H1 (cell line): ENCODE measurements around the gene ITPR3. TPM values are rescaled to one million over a fixed set of nuclear protein-coding genes. Genes with fewer than 3 reads are reported as not detected.

Experiments
- CTCF ChIA-PET: fragments of 300-600 bp; sonication (Branson Sonifier 250); formaldehyde crosslinking; loops from one replicate; lab custom pipeline; 2021; ENCODE audit not compliant: partially characterized antibody; lab: Charles Lee
- POLR2A ChIA-PET: fragments of 300-600 bp; sonication (Branson Sonifier 250); formaldehyde crosslinking; loops from one replicate; lab custom pipeline; 2021; ENCODE audit warnings: inconsistent platforms; ENCODE audit not compliant: partially characterized antibody; lab: Charles Lee
- DNase-seq, 2 experiments: peaks; one replicate each; pipeline versions ENCODE4 v3.0.0 to v3.0.0-alpha.2; 2010 to 2022; ENCODE audit warnings: low spot score in 2 of 2, low read depth in 1 of 2, mixed read lengths in 1 of 2
- FAIRE-seq: peaks from 2 replicates; lab custom pipeline; 2011; peaks lifted over from hg19 to GRCh38; lab: Jason Lieb, UNC
- H2AFZ ChIP-seq: 2 replicates; pipeline ENCODE4 v1.8.1; 2012; ENCODE audit warnings: low read length, inconsistent platforms
- H2AK5ac ChIP-seq: 2 replicates; pipeline ENCODE4 v1.6.1; 2013; ENCODE audit warnings: low read depth, low read length
- H2BK120ac ChIP-seq: replicated peaks from 2 replicates; pipeline ENCODE3; 2013; ENCODE audit warnings: low read depth, low read length, inconsistent platforms
- H2BK12ac ChIP-seq: 2 replicates; pipeline ENCODE4 v1.6.1; 2013; ENCODE audit warnings: low read depth, low read length
- H2BK15ac ChIP-seq: 2 replicates; pipeline ENCODE4 v1.6.1; 2013; ENCODE audit warnings: low read length
- H2BK20ac ChIP-seq: 2 replicates; pipeline ENCODE4 v1.6.1; 2013; ENCODE audit warnings: low read length
- H2BK5ac ChIP-seq: 2 replicates; pipeline ENCODE4 v1.6.1; 2013; ENCODE audit warnings: low read depth, low read length
- H3K14ac ChIP-seq: 2 replicates; pipeline ENCODE4 v1.6.1; 2013; ENCODE audit warnings: inconsistent platforms; ENCODE audit not compliant: insufficient read length
- H3K18ac ChIP-seq: 2 replicates; pipeline ENCODE4 v1.6.1; 2013; ENCODE audit warnings: low read length; ENCODE audit errors: extremely low read depth
- H3K23ac ChIP-seq: 2 replicates; pipeline ENCODE4 v1.6.1; 2013; ENCODE audit warnings: inconsistent platforms; ENCODE audit not compliant: insufficient read length
- H3K23me2 ChIP-seq: 2 replicates; pipeline ENCODE4 v1.6.1; 2013; ENCODE audit warnings: low read depth, low read length
- H3K27ac ChIP-seq: 2 replicates; pipeline ENCODE4 v1.6.1; 2011; ENCODE audit warnings: low read depth, low read length, inconsistent platforms
- H3K27me3 ChIP-seq, 4 experiments: replicated peaks in 1 of 4; 1 replicate in 1 of 4; 2 replicates in 3 of 4; pipeline versions ENCODE4 v1.6.1 to v1.8.1; 2011 to 2013; ENCODE audit warnings: low read length in 3 of 4, mild to moderate bottlenecking in 3 of 4, inconsistent platforms in 2 of 4, mixed read lengths in 2 of 4, moderate library complexity in 1 of 4; ENCODE audit not compliant: control insufficient read depth in 3 of 4, insufficient read depth in 3 of 4; ENCODE audit errors: extremely low read depth in 1 of 4
- H3K36me3 ChIP-seq, 4 experiments: 2 replicates each; pipeline versions ENCODE4 v1.6.1 to v1.8.1; 2011 to 2013; ENCODE audit warnings: mild to moderate bottlenecking in 4 of 4, low read length in 3 of 4, moderate library complexity in 2 of 4, control low read depth in 1 of 4, inconsistent platforms in 1 of 4; ENCODE audit not compliant: insufficient read depth in 4 of 4, control insufficient read depth in 2 of 4
- H3K4ac ChIP-seq: replicated peaks from 2 replicates; pipeline ENCODE3; 2013; ENCODE audit warnings: low read length, low read depth, mixed read lengths, inconsistent platforms; ENCODE audit not compliant: insufficient read length
- H3K4me1 ChIP-seq, 4 experiments: replicated peaks in 1 of 4; 1 replicate in 1 of 4; 2 replicates in 3 of 4; pipeline versions ENCODE4 v1.6.1 to v1.8.1; 2011 to 2013; ENCODE audit warnings: low read length in 3 of 4, inconsistent platforms in 2 of 4, mixed read lengths in 1 of 4; ENCODE audit not compliant: insufficient read depth in 4 of 4, control insufficient read depth in 3 of 4
- H3K4me2 ChIP-seq, 2 experiments: 2 replicates each; pipeline versions ENCODE4 v1.6.1 to v1.8.1; 2011 to 2013; ENCODE audit warnings: low read depth in 2 of 2, low read length in 2 of 2, control low read depth in 1 of 2, inconsistent platforms in 1 of 2, mild to moderate bottlenecking in 1 of 2; ENCODE audit not compliant: insufficient read depth in 1 of 2
- H3K4me3 ChIP-seq, 4 experiments: fragments of 200-600, 300-600 bp in 1 of 4; sonication (generic), shearing (Covaris generic), sonication (Bioruptor Twin) in 1 of 4; 2 replicates each; pipeline versions ENCODE4 v1.5.1 to v1.8.1; 2011 to 2016; ENCODE audit warnings: low read length in 4 of 4, low read depth in 3 of 4, control low read depth in 2 of 4, inconsistent platforms in 2 of 4, mild to moderate bottlenecking in 2 of 4, mixed read lengths in 1 of 4, moderate library complexity in 1 of 4; ENCODE audit not compliant: insufficient read depth in 2 of 4; ENCODE audit errors: extremely low read depth in 1 of 4
- H3K56ac ChIP-seq: replicated peaks from 2 replicates; pipeline ENCODE3; 2013; ENCODE audit warnings: low read depth, mild to moderate bottlenecking, mixed read lengths, low read length, inconsistent platforms; ENCODE audit not compliant: insufficient read length
- H3K79me1 ChIP-seq: 2 replicates; pipeline ENCODE4 v1.6.1; 2013; ENCODE audit warnings: low read depth, low read length, control low read depth
- H3K79me2 ChIP-seq, 2 experiments: 2 replicates each; pipeline versions ENCODE4 v1.6.1 to v1.8.1; 2012 to 2013; ENCODE audit warnings: low read length in 2 of 2, mild to moderate bottlenecking in 2 of 2, inconsistent platforms in 1 of 2; ENCODE audit not compliant: insufficient read depth in 2 of 2, control insufficient read depth in 1 of 2
- H3K9ac ChIP-seq, 4 experiments: replicated peaks in 1 of 4; 1 replicate in 1 of 4; 2 replicates in 3 of 4; pipeline versions ENCODE4 v1.6.1 to v1.8.1; 2011 to 2013; ENCODE audit warnings: low read depth in 3 of 4, low read length in 3 of 4, control low read depth in 2 of 4, mild to moderate bottlenecking in 2 of 4, moderate library complexity in 2 of 4, inconsistent platforms in 1 of 4; ENCODE audit errors: extremely low read depth in 1 of 4
- H3K9me3 ChIP-seq, 2 experiments: 2 replicates each; pipeline versions ENCODE4 v1.6.1 to v1.8.1; 2012 to 2013; ENCODE audit warnings: mild to moderate bottlenecking in 2 of 2, moderate library complexity in 2 of 2, control low read depth in 1 of 2, inconsistent platforms in 1 of 2, low read depth in 1 of 2, low read length in 1 of 2, mixed read lengths in 1 of 2; ENCODE audit not compliant: insufficient read depth in 2 of 2
- H4K20me1 ChIP-seq, 2 experiments: replicated peaks in 1 of 2; 2 replicates each; pipeline versions ENCODE3 to v1.8.1; 2011 to 2013; ENCODE audit warnings: inconsistent platforms in 2 of 2, low read length in 2 of 2, mild to moderate bottlenecking in 1 of 2; ENCODE audit not compliant: insufficient read depth in 2 of 2, control insufficient read depth in 1 of 2
- H4K5ac ChIP-seq: 2 replicates; pipeline ENCODE4 v1.6.1; 2013; ENCODE audit warnings: low read length, low read depth, mixed read lengths, inconsistent platforms; ENCODE audit not compliant: insufficient read length
- H4K8ac ChIP-seq: 2 replicates; pipeline ENCODE4 v1.8.0; 2013; ENCODE audit warnings: mild to moderate bottlenecking, moderate library complexity, low read length, inconsistent platforms; ENCODE audit not compliant: insufficient read depth; ENCODE audit errors: extremely low read depth
- H4K91ac ChIP-seq: replicated peaks from 2 replicates; pipeline ENCODE3; 2013; ENCODE audit warnings: low read length, mixed read lengths, inconsistent platforms; ENCODE audit not compliant: insufficient read length
- BACH1 ChIP-seq: IDR thresholded peaks from 2 replicates; pipeline ENCODE4 v1.6.1; 2012; ENCODE audit warnings: low read length, improper control_type of control experiment
- CBX5 ChIP-seq: fragments of 300-800, 300-1000 bp; sonication (generic); IDR thresholded peaks from 2 replicates; pipeline ENCODE4 v1.7.1; 2016; ENCODE audit warnings: antibody characterized with exemption, low read length, low read depth
- EP300 ChIP-seq, 2 experiments: IDR thresholded peaks; 1 replicate in 1 of 2; 2 replicates in 1 of 2; pipeline ENCODE4 v1.6.1; 2011 to 2012; ENCODE audit warnings: low read depth in 2 of 2, low read length in 2 of 2, mild to moderate bottlenecking in 2 of 2, borderline replicate concordance in 1 of 2, inconsistent platforms in 1 of 2, moderate library complexity in 1 of 2
- GABPA ChIP-seq: IDR thresholded peaks from 2 replicates; pipeline ENCODE4 v1.6.1; 2011; ENCODE audit warnings: mild to moderate bottlenecking, low read length, moderate library complexity, borderline replicate concordance; ENCODE audit not compliant: insufficient read depth
- JUND ChIP-seq: IDR thresholded peaks from 2 replicates; pipeline ENCODE4 v1.6.1; 2011; ENCODE audit warnings: mild to moderate bottlenecking, improper control_type of control experiment, low read length
- POLR2A ChIP-seq, 2 experiments: IDR thresholded peaks; 1 replicate in 1 of 2; 2 replicates in 1 of 2; pipeline ENCODE4 v1.6.1; 2011; ENCODE audit warnings: low read depth in 2 of 2, low read length in 2 of 2, mild to moderate bottlenecking in 2 of 2; ENCODE audit errors: control extremely low read depth in 1 of 2
- POLR2AphosphoS5 ChIP-seq: IDR thresholded peaks from 2 replicates; pipeline ENCODE4 v1.6.1; 2011; ENCODE audit warnings: low read depth, low read length
- RNF2 ChIP-seq: fragments of 200-900, 300-1000 bp; sonication (generic); IDR thresholded peaks from 2 replicates; pipeline ENCODE4 v1.7.1; 2016; ENCODE audit warnings: borderline replicate concordance, low read depth, mild to moderate bottlenecking, antibody characterized with exemption, low read length; ENCODE audit not compliant: poor library complexity, severe bottlenecking; ENCODE audit errors: missing control alignments
- SIRT6 ChIP-seq: IDR thresholded peaks from one replicate; pipeline ENCODE4 v1.7.1; 2012; ENCODE audit warnings: low read length, inconsistent platforms
- SP4 ChIP-seq: IDR thresholded peaks from 2 replicates; pipeline ENCODE4 v1.6.1; 2012; ENCODE audit warnings: low read length, inconsistent platforms
- WGBS, 2 experiments: shearing (Covaris generic) in 1 of 2; methylation state at CpG; one replicate each; pipeline versions ENCODE4 v1.1.6 to v1.1.7; 2013 to 2015; ENCODE audit warnings: low lambda C conversion rate in 2 of 2, mixed read lengths in 2 of 2, inconsistent platforms in 1 of 2, low coverage in 1 of 2, missing lambda C conversion rate in 1 of 2; ENCODE audit not compliant: insufficient replicate concordance in 2 of 2, insufficient coverage in 1 of 2, insufficient read length in 1 of 2; ENCODE audit errors: extremely low coverage in 1 of 2, missing lambda C conversion rate in 1 of 2; 5-methylcytosine and 5-hydroxymethylcytosine counted together
- polyA plus RNA-seq, 7 experiments: library from polyadenylated mRNA; depleted of rRNA in 3 of 7; stranded (reverse) in 5 of 7; unstranded in 2 of 7; fragments of >200 nt in 5 of 7; fragments of 200-250 nt in 2 of 7; gene quantifications; 1 replicate in 5 of 7; 2 replicates in 1 of 7; 4 replicates in 1 of 7; pipeline versions ENCODE4 v1.2.1 to v1.2.3, GENCODE V29; 2011 to 2013; ENCODE audit warnings: missing spikeins in 2 of 7, mixed read lengths in 2 of 7
- total RNA-seq: library from RNA; stranded (reverse); fragmentation: NEBNext Ultra II Directional; extraction: Animal tissue kit (Norgen Biotek cat#: 25700); gene quantifications from 2 replicates; pipeline ENCODE4 v1.2.1, GENCODE V29; 2021
- TF ChIP-seq, protein P1 (sequence below): IDR thresholded peaks from 2 replicates; pipeline ENCODE4 v1.6.1; 2012; ENCODE audit warnings: inconsistent platforms

ITPR3 gene
- total and polyA plus RNA-seq, 2 of the 8 experiments (the other 6 are each of a cell fraction or from before 2014, with no cell fraction given): 29.1 to 45.7 TPM

DNA sequence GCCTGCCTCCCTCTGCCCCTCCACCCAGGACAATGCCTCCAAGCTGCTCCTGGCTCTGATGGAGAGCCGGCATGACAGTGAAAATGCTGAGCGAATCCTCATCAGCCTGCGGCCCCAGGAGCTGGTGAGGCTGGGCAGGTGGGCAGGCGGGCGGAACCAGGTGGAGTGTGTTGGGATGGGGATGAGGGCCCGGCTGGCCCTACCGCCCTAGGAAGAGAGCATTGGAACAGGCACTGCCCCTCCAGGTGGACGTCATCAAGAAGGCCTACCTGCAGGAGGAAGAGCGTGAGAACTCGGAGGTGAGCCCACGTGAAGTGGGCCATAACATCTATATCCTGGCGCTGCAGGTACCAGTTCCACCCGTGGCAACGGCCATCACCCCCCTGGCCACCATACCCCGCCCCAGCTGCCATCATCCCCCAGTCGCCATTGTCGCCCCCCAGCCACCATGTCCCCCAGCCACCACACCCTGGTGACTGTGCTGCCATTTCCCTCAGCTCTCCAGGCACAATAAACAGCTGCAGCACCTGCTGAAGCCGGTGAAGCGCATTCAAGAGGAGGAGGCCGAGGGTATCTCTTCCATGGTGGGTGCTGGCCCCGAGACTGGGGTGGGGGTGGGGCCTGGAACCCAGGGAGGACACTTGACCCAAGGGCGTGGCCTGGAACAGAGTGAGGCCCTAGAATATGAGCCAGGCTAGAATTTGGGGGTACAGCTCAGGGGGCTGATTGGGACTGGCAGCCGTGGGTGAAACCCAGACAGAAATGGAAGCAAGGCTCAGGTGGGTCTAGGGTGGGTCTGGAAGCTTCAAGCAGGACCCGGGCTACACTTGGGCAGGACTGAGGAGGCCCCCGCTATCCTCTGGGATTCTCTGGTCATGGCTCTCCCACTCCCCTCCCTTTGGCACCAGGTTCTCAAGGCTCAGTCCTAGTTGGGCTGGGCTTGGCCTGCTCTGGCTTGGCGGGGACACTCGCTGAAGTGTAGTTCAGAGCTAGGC, 66.2 kb downstream of the ITPR3 start:
- Histone ChIP-seq H2BK5ac (no peak overlapping the region), H3K9ac (no peak overlapping the region), H4K91ac (no peak overlapping the region), H3K36me3 (peaks cover 14 to 62% (median 50%) of the 10 kb centered on the region in 4 experiments; a peak in 7 of 8 replicates), H3K4me1 (peaks cover 0 to 5% (median 1%) of the 10 kb centered on the region in 4 experiments; a peak in 3 of 7 replicates), H3K4me3 (no peak overlapping the region), H2BK120ac (no peak overlapping the region), H2BK12ac (no peak overlapping the region), H3K79me2 (no peaks in the 10 kb centered on the region), H3K27me3 (no peaks in the 10 kb centered on the region), H3K56ac (no peak overlapping the region), H3K23ac (no peak overlapping the region), H3K4me2 (no peak overlapping the region), H3K27ac (no peak overlapping the region), H3K9me3 (no peaks in the 10 kb centered on the region), H2BK20ac (no peak overlapping the region), H3K18ac (no peak overlapping the region), H2AFZ (no peak overlapping the region), H3K14ac (no peak overlapping the region), H4K8ac (no peak overlapping the region), H3K23me2 (no peaks in the 10 kb centered on the region), H3K79me1 (no peaks in the 10 kb centered on the region), H2BK15ac (no peak overlapping the region), H4K5ac (no peak overlapping the region), H2AK5ac (no peak overlapping the region), H4K20me1 (peaks cover 0 to 10% of the 10 kb centered on the region in 2 experiments), H3K4ac (no peak overlapping the region)
- ChIA-PET POLR2A (interaction anchor here (1.8 kb wide), 1 partner anchor 10 kb away, joined by 6 read pairs; no protein-coding TSS in a partner anchor), CTCF (interaction anchor here (0.5 to 2.7 kb wide), 12 partner anchors 8 to 316 kb away, joined by 3 to 18 read pairs (median 4); no protein-coding TSS in a partner anchor)
- 92% methylated on average over 19 of the region's 27 CpGs; no CpG with 5 or more reads in 1 of the 2 experiments for WGBS, 2 experiments
- FAIRE-seq (no peak), DNase-seq (no peak)
- no peak for TF ChIP-seq GABPA
- no peak for TF ChIP-seq CBX5
- no peak for TF ChIP-seq POLR2AphosphoS5
- TF ChIP-seq POLR2A (IDR thresholded peaks at IDR 0.05; ENCODE audit: control extremely low read depth in 1 of 2, low read depth in 2 of 2, low read length in 2 of 2): no peak
- TF ChIP-seq EP300 (IDR thresholded peaks at IDR 0.05; ENCODE audit: borderline replicate concordance in 1 of 2, low read depth in 2 of 2, low read length in 2 of 2): no peak
- no peak for TF ChIP-seq RNF2
- TF ChIP-seq SP4: no peak
- no peak for TF ChIP-seq JUND
- no peak for TF ChIP-seq SIRT6
- TF ChIP-seq, protein P1, sequence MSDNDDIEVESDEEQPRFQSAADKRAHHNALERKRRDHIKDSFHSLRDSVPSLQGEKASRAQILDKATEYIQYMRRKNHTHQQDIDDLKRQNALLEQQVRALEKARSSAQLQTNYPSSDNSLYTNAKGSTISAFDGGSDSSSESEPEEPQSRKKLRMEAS: no peak
- TF ChIP-seq BACH1: no peak
